ENCODE measurements around the gene OVOL2.

The OVOL2 gene

DNA sequence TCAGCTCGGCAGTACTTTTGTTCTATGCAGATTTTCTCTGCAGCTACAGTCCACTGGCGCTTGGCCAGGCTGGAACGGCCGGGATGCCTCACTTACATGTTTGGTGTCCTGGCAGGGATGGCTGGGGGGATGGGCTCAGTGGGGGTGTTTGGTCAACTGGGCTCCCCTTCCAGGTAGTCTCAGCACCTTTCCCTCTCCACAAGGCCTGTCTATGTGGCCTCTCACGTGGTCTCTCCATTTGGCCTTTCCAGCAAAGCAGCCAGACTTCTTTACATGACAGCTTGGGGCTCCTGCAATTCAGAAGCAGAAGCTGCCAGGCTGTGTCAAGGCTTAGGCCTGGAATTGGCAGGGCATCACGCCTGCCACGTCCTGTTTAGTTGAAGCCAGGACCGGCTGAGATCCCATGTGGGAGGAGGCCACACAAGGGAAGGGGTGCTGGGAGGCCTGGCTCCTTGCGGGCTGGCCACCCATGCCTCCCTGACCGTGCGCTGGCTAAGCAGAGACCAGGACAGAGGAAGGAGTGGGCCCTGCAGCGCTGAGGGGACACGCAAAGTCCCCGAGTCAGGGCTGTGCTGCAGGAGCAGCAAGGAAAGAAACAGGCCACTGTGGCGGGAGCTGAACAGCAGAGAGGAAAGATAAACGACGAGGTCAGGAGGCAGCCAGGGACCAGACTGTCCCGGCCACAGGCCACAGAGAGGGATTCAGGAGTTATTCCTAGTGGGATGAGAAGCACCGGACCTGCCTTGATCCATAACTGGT lies 50.0 kb downstream of the OVOL2 start:
- no peak overlapping the region for H3K9ac ChIP-seq (ENCODE audit: low read depth, low read length)
- no peak overlapping the region for H3K4me3 ChIP-seq (ENCODE audit: low read length)
- no peaks in the 10 kb centered on the region for H3K36me3 ChIP-seq (ENCODE audit: insufficient read depth, low read length)
- no peaks in the 10 kb centered on the region for H3K9me3 ChIP-seq (replicated peaks; ENCODE audit: low read length)
- no peaks in the 10 kb centered on the region for H3K4me1 ChIP-seq (ENCODE audit: control insufficient read depth, insufficient read depth, low read length)
- H3K4me2 ChIP-seq (ENCODE audit: low read length): no peak overlapping the region
- no peaks in the 10 kb centered on the region for H3K27me3 ChIP-seq (ENCODE audit: control insufficient read depth, insufficient read depth, low read length)

DNA sequence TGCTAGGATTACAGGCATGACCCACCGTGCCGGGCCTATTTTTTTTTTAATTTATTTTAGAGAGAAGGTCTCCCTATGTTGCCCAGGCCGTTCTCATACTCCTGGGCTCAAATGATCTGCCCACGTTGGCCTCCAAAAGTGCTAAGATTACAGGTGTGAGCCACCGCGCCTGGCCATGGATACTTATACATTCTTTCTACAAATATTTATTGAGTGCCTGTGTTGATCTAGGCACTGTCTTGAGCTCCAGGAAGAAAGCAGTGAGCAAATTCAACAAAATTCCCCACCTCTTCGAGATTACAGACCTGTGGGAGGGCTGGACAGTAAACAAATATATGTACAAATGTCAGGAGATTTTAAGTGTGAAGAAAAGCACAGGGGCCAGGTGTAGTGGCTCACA lies 51.0 kb downstream of the OVOL2 start:
- H3K4me1 ChIP-seq (ENCODE audit: control insufficient read depth, insufficient read depth, low read length): no peaks in the 10 kb centered on the region

DNA sequence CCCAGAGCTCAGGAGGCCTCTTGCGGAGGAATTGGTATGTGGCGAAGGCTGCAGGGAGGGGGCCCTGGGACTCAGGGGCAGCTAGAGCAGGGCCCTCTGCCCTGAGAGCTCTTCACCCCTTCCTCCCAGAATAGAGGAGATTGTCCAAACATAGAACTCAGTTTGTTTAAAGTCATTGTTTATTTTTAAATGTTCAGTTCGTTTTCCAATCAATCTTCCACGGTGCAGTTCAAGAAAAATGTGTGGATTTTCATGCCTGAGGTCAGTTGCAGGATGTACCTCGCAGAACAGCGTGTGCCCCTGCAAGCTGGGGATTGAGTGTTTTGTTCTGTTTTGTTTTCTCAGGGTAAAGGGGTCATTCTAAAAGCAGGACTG lies 51.7 kb downstream of the OVOL2 start:
- H3K36me3 ChIP-seq (ENCODE audit: insufficient read depth, low read length): no peaks in the 10 kb centered on the region
- H3K9ac ChIP-seq (ENCODE audit: low read depth, low read length): no peak overlapping the region
- no peaks in the 10 kb centered on the region for H3K27me3 ChIP-seq (ENCODE audit: control insufficient read depth, insufficient read depth, low read length)
- H3K4me2 ChIP-seq (ENCODE audit: low read length): no peak overlapping the region
- no peaks in the 10 kb centered on the region for H3K4me1 ChIP-seq (ENCODE audit: control insufficient read depth, insufficient read depth, low read length)
- no peak overlapping the region for H3K4me3 ChIP-seq (ENCODE audit: low read length)
- no peaks in the 10 kb centered on the region for H3K9me3 ChIP-seq (replicated peaks; ENCODE audit: low read length)

More for the DNA sequence above, 51.0 kb downstream of the OVOL2 start:
- no peaks in the 10 kb centered on the region for H3K9me3 ChIP-seq (replicated peaks; ENCODE audit: low read length)
- no peak overlapping the region for H3K9ac ChIP-seq (ENCODE audit: low read depth, low read length)
- H3K27me3 ChIP-seq (ENCODE audit: control insufficient read depth, insufficient read depth, low read length): no peaks in the 10 kb centered on the region
- H3K4me3 ChIP-seq (ENCODE audit: low read length): no peak overlapping the region
- H3K4me2 ChIP-seq (ENCODE audit: low read length): no peak overlapping the region
- no peaks in the 10 kb centered on the region for H3K36me3 ChIP-seq (ENCODE audit: insufficient read depth, low read length)

DNA sequence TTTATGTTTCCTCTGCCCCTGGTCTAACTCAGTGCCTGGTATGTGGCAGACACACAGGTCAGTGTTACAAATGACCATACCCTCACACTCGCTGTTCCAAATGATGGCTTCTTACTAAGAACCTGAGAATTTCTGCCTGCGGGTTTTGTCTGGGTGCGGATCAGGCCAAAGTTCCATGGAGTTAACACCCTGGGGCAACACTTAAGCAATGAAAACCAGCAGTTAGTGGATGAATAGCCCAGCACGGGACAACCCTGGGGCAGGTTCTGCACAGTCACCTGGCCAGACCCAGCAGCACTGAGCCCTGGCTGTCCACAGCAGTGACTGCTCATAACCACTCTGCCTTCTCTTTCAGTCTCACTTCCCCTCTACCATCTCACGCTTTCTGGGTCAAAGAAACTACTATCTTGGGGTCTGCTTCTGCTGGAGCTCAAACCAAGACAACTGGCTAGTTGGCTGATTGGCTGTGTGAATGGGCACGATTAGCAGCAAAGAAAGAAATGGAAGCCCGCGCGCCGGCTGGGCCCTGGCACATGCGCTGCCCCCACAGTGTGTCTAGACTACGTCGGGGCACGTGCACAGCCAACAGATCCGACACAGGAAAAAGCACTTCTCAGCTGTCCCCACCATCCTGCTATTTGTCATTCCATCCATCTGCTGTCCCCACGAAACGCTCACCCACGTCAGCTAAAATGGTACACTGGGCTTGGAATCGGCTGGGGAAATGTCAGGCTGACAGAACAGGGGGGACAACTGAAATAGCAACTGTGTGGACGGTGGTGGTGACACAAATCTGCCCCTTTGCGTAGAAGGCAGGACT lies 52.3 kb downstream of the OVOL2 start:
- Histone ChIP-seq H3K4me2 (ENCODE audit: low read length) (no peak overlapping the region), H3K9ac (ENCODE audit: low read depth, low read length) (no peak overlapping the region), H3K27me3 (ENCODE audit: control insufficient read depth, insufficient read depth, low read length) (no peaks in the 10 kb centered on the region), H3K4me3 (ENCODE audit: low read length) (no peak overlapping the region), H3K4me1 (ENCODE audit: control insufficient read depth, insufficient read depth, low read length) (no peaks in the 10 kb centered on the region), H3K9me3 (replicated peaks; ENCODE audit: low read length) (no peaks in the 10 kb centered on the region), H3K36me3 (ENCODE audit: insufficient read depth, low read length) (no peaks in the 10 kb centered on the region)

DNA sequence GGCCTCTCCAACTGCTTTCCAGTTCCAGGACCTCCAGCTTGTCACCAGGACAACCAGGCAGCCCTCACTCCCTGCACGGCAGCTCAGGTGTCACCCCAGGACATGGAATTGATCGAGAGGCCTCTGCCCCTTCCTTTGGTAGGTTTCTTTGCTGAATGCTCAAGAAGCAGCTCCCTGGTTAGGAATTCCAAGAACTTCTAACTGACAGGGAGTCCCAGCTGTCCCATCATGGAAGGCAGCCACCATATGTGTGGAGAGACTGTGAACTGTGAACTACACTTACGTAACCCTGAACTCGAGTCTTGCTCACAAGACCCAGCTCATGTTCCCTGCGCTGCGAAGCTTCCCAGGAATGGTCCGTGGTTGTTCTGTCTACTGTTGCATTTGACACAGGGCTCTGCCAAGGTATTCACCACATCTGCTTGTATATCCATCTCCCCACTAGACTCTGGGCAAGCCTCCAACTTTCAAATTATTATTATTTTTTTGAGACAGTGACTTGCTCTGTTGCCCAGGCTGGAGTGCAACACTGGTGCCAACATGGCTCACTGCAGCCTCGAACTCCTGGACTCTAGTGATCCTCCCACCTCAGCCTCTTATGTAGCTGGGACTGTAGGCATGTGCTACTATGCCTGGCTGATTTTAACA lies 53.2 kb downstream of the OVOL2 start:
- H3K36me3 ChIP-seq (ENCODE audit: insufficient read depth, low read length): no peaks in the 10 kb centered on the region
- H3K4me2 ChIP-seq (ENCODE audit: low read length): no peak overlapping the region
- H3K4me3 ChIP-seq (ENCODE audit: low read length): no peak overlapping the region
- no peaks in the 10 kb centered on the region for H3K9me3 ChIP-seq (replicated peaks; ENCODE audit: low read length)
- no peaks in the 10 kb centered on the region for H3K4me1 ChIP-seq (ENCODE audit: control insufficient read depth, insufficient read depth, low read length)
- H3K27me3 ChIP-seq (ENCODE audit: control insufficient read depth, insufficient read depth, low read length): no peaks in the 10 kb centered on the region
- H3K9ac ChIP-seq (ENCODE audit: low read depth, low read length): no peak overlapping the region

DNA sequence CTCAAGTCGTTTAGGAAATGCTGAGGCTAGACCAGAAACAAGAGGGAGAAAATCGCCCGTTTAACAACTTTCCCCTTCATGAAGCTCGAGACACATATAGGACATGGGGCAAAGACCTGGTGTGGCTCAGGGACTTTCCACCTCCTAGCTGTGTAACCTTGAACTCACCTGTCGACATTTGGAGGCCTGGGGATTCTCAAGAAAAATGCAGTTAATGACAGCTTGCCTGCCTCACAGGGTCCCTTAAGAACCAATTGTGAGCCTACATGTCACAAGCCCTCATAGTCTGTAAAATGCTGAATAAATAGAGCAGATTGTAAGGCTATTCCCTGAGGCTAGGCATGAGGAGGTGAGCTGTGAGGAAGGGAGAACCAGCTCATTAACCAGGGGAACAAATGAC lies 53.8 kb downstream of the OVOL2 start:
- no peaks in the 10 kb centered on the region for H3K4me1 ChIP-seq (ENCODE audit: control insufficient read depth, insufficient read depth, low read length)
- no peak overlapping the region for H3K9ac ChIP-seq (ENCODE audit: low read depth, low read length)
- H3K4me3 ChIP-seq (ENCODE audit: low read length): no peak overlapping the region
- no peaks in the 10 kb centered on the region for H3K9me3 ChIP-seq (replicated peaks; ENCODE audit: low read length)
- no peaks in the 10 kb centered on the region for H3K36me3 ChIP-seq (ENCODE audit: insufficient read depth, low read length)
- H3K4me2 ChIP-seq (ENCODE audit: low read length): no peak overlapping the region
- H3K27me3 ChIP-seq (ENCODE audit: control insufficient read depth, insufficient read depth, low read length): no peaks in the 10 kb centered on the region

DNA sequence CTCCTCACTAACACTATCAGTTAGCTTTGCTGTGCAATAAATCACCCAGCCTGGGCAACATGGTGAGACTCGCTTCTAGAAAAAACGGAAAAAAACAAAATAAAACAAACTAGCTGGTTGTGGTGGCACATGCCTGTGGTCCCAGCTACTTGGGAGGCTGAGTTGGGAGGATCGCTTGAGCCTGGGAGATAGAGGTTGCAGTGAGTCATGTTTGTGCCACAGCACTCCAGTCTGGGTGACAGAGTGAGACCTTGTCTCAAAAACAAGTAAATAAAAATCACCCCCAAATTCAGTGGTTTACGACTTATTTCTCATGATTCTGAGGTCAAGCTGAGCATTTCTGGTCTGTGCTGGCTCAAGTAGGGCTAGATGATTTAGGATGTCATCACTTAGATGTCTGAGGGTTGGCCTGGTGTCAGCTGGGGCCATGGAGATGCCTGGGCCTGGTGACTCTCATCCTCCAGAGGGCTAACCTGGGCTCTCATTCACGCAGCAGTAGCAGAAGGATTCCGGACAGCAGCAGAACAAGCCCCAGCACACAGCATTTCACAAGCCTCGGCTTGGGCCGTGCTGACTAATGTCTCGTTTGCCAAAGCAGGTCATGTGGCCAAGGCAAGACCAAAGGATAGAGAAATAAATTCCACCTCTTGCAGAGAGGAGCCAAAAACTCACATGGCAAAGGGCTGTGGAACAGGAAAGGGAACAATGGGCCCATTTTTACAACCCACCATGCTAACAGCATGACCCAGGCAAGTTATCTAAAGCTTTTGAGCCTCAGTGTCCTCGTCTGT lies 56.4 kb downstream of the OVOL2 start:
- Histone ChIP-seq H3K9ac (ENCODE audit: low read depth, low read length) (no peak overlapping the region), H3K9me3 (replicated peaks; ENCODE audit: low read length) (no peaks in the 10 kb centered on the region), H3K4me3 (ENCODE audit: low read length) (no peak overlapping the region), H3K4me1 (ENCODE audit: control insufficient read depth, insufficient read depth, low read length) (peaks cover 2% of the 10 kb centered on the region), H3K4me2 (ENCODE audit: low read length) (no peak overlapping the region), H3K27me3 (ENCODE audit: control insufficient read depth, insufficient read depth, low read length) (no peaks in the 10 kb centered on the region), H3K36me3 (ENCODE audit: insufficient read depth, low read length) (no peaks in the 10 kb centered on the region)

DNA sequence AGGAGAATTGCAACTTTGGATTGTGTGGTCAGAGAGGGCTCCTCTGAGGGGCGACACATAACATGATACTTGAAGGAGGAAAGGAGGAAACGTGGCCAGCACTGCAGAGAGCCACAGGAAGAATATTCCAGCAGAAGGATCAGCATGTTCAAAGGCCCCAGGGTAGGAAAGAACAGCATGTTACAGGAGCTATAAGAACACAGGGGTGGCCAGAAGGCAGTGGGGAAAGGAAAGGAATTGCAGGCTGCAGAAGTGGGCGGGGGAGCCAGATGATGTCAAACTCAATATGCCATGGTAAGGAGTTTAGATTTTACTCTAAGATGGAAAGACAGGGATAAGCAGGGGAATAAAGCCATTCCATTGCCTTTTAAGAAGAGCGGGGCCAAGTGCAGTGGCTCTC lies 58.1 kb downstream of the OVOL2 start:
- no peaks in the 10 kb centered on the region for H3K27me3 ChIP-seq (ENCODE audit: control insufficient read depth, insufficient read depth, low read length)
- H3K4me3 ChIP-seq (ENCODE audit: low read length): no peak overlapping the region
- H3K4me1 ChIP-seq (ENCODE audit: control insufficient read depth, insufficient read depth, low read length): peaks cover 6% of the 10 kb centered on the region
- H3K9me3 ChIP-seq (replicated peaks; ENCODE audit: low read length): no peaks in the 10 kb centered on the region
- H3K4me2 ChIP-seq (ENCODE audit: low read length): no peak overlapping the region
- H3K36me3 ChIP-seq (ENCODE audit: insufficient read depth, low read length): no peaks in the 10 kb centered on the region
- H3K9ac ChIP-seq (ENCODE audit: low read depth, low read length): no peak overlapping the region

DNA sequence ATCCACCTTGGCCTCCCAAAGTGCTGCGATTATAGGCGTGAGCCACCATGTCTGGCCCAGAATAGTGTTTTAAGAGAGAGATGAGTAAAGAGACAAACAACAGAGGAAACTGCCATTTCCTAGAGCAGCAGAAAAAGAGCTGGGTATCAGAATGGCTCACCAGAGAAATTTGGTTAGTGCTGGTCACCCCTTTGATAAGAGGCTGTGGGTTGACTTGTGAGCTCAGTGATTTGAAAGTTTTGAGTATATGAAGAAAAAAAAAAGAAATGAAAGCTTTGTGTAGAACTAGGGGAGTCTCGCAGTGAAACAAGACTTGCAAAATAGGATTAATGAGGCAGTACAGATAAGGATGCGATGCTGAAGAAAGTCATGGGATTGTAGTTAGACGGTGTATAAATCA lies 59.3 kb downstream of the OVOL2 start:
- Histone ChIP-seq H3K4me2 (ENCODE audit: low read length) (no peak overlapping the region), H3K27me3 (ENCODE audit: control insufficient read depth, insufficient read depth, low read length) (no peaks in the 10 kb centered on the region), H3K4me3 (ENCODE audit: low read length) (no peak overlapping the region), H3K4me1 (ENCODE audit: control insufficient read depth, insufficient read depth, low read length) (peaks cover 6% of the 10 kb centered on the region), H3K9me3 (replicated peaks; ENCODE audit: low read length) (no peaks in the 10 kb centered on the region), H3K36me3 (ENCODE audit: insufficient read depth, low read length) (no peaks in the 10 kb centered on the region), H3K9ac (ENCODE audit: low read depth, low read length) (no peak overlapping the region)

DNA sequence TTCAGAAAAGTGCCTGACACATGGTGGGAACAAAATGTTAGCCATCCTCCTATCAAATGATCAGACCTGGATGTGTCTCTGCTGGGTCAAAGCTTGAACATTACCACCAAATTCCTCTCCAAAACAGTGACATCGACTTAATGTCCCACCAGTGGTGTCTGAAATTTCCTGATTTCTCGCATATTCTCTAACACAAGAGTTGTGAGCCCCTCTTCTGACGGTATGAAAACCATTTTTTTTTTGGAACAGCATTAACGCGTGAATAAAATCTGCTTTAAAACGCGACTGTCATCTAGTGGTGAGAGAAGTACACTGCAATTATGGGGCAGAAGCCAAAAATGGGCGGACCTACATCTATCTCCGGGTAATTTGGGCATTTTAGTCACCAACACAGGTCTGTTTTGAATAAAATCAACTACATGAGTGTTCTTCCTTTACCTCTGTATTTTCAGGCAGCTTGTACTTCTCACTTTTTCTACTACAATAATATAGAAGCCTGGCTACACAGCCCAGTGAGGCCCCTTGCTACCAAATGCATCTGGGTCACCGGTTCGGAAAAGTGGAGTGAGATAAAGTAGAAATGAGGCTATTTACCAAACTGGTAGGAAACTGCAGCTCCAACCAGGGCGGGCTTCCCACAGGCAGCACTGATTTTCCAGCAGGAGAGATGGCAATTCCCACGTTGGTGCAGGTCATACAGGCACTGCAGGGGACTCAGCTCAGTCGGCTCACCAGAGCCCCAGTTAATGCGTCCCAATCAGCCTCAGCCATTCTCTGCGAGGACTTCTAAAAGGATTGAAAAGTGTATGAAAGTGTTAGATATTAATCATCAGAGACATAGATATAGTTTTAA lies 61.5 kb downstream of the OVOL2 start:
- Histone ChIP-seq H3K9me3 (replicated peaks; ENCODE audit: low read length) (no peaks in the 10 kb centered on the region), H3K4me1 (ENCODE audit: control insufficient read depth, insufficient read depth, low read length) (peaks cover 10% of the 10 kb centered on the region), H3K9ac (ENCODE audit: low read depth, low read length) (no peak overlapping the region), H3K27me3 (ENCODE audit: control insufficient read depth, insufficient read depth, low read length) (no peaks in the 10 kb centered on the region), H3K36me3 (ENCODE audit: insufficient read depth, low read length) (no peaks in the 10 kb centered on the region), H3K4me3 (ENCODE audit: low read length) (no peak overlapping the region), H3K4me2 (ENCODE audit: low read length) (peak overlapping the region; percentile 57)

All from skeletal muscle satellite cell (primary cell).